ENCODE results near the gene CGB7.
"Not testable (repeated sequence)": the region's sequence is repeated elsewhere in the genome, so short reads cannot be mapped to it uniquely, and the experiment has no call there.

Gene CGB7

DNA sequence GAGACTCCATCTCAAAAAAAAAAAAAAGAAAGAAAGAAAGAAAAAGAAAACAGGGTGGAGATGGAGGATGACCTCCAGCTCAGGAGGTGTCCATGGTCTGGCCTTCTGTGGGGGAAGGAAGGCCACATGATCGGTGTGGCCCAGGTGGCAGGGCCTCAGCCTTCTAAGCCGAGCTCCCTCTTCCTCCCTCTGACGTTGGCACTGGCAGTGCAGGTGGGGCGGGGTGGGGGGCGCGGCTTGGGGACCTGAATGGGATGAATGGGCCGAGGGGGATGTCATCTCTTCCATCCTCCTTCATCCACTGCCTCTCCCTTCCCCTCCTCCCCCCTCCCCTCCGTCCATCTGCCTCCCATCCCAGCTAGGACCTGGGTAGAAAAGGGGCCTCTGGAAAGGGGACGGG is 17.8 kb downstream of the CGB7 start:
- DNase-seq: not testable (repeated sequence)

DNA sequence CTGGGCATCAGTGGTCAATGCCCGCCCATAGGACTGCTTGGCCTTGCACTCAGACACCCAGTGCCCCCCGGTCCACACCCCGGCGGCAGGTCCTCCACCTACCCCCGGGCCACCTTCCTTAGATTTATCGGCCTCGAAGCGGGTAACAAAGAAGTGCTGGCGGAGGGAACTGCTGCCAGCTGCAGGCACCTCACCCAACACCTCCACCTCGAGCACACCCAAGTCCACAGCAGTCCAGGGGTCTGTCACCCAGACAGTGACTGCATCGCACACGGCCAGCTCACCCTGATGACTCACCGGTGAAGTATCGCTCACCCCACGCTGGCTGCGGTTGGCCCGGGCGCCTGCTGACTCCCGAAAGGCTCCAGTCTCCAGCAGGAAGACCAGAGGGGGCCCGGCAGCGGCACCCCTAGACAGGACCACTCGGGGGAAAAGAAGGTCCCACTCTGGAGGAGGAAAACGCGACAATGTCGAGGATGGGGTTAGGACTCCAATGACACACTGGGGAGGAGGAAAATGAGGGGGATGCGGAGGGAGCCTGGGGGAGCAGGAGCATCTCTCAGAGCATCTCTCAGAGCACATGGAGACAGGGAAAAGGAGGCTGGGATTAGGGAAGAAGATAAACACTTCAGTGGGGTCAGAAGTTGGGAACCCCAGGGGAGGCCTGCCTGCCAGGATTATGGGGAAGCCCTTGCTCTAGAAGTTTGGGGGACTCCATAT is 18.8 kb downstream of the CGB7 start:
- not testable (repeated sequence) for DNase-seq

DNA sequence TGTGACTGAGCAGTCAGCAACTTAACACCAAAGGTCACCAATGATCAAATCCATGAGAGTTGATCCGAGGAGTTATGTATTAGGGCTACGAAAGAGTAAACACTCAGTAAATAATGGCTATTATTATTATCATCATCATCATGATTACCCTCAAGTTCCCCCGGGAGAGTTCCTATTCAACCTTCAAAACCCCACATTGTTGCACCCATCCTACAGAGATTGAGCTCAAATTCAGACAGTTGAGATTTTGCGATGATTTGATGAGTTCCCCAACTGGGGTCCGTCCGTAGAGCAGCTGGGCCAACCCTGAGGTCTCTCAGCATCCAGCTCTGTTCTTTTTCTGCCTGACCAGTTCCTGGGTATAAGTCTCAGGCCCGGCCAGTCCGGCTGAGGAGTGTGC is 19.4 kb downstream of the CGB7 start:
- DNase-seq: not testable (repeated sequence)

DNA sequence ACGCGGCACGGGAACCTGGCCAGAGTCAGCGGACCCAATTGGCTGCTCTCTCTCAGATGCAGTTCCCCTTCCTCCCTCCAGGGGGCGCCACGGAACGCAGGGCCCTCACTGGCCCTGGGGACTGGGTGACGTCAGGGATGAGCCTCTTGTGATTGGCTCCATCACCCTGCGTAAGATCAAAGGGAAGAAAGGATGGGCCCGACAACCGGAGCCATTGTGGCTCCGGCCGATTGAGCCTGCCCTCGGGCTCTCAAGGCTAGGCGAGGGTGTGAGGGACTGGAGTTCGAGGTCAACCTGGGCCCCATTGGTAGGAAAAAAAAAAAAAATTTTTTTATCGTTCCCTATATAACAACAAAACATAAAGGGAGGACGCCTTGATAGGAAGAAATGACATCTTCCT is 20.7 kb downstream of the CGB7 start, which contains the start of gene CGB1:
TSS of gene CGB1 (minus strand) at position 81 of the 400 bp plus-strand sequence. CDS start 184 bp downstream, outside the sequence.
- DNase-seq: not testable (repeated sequence)

DNA sequence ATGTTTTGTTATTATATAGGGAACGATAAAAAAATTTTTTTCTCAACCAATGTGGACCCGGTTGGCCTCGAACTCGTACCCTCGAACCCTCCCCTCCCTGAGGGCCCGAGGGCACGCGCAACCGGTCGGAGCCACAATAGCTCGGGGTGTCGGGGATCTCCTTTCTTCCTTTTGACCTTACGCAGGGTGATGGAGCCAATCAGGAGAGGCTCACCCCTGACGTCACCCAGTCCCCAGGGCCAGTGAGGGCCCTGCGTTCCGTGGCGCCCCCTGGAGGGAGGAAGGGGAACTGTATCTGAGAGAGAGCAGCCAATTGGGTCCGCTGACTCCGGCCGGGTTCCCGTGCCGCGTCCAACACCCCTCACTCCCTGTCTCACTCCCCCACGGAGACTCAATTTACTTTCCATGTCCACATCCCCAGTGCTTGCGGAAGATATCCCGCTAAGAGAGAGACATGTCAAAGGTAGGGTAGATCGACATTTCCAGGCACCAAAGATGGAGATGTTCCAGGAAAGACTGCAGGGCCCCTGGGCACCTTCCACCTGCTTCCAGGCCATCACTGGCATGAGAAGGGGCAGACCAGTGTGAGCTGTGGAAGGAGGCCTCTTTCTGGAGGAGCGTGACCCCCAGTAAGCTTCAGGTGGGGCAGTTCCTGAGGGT is 25.8 kb downstream of the CGB7 start, which contains the start of gene CGB2:
TSS of gene CGB2 (plus strand) at position 249 of the 660 bp plus-strand sequence. CDS start at position 455, 206 bp downstream.
- not testable (repeated sequence) for DNase-seq

DNA sequence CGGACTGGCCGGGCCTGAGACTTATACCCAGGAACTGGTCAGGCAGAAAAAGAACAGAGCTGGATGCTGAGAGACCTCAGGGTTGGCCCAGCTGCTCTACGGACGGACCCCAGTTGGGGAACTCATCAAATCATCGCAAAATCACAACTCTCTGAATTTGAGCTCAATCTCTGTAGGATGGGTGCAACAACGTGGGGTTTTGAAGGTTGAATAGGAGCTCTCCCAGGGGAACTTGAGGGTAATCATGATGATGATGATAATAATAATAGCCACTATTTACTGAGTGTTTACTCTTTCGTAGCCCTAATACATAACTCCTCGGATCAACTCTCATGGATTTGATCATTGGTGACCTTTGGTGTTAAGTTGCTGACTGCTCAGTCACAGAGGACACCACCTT is 27.2 kb downstream of the CGB7 start:
- not testable (repeated sequence) for DNase-seq

DNA sequence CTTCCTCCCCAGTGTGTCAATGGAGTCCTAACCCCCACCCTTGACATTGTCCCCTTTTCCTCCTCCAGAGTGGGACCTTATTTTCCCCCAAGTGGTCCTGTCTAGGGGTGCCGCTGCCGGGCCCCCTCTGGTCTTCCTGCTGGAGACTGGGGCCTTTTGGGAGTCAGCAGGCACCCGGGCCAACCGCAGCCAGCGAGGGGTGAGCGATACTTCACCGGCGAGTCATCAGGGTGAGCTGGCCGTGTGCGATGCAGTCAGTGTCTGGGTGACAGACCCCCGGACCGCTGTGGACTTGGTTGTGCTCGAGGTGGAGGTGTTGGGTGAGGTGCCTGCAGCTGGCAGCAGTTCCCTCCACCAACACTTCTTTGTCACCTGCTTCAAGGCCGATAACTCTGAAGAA is 27.8 kb downstream of the CGB7 start:
- DNase-seq: not testable (repeated sequence)

DNA sequence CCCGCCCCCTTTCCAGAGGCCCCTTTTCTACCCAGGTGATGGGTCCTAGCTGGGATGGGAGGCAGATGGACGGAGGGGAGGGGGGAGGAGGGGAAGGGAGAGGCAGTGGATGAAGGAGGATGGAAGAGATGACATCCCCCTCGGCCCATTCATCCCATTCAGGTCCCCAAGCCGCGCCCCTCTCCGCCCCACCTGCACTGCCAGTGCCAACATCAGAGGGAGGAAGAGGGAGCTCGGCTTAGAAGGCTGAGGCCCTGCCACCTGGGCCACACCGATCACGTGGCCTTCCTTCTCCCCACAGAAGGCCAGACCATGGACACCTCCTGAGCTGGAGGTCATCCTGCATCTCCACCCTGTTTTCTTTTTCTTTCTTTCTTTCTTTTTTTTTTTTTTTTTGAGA is 28.9 kb downstream of the CGB7 start:
- not testable (repeated sequence) for DNase-seq

DNA sequence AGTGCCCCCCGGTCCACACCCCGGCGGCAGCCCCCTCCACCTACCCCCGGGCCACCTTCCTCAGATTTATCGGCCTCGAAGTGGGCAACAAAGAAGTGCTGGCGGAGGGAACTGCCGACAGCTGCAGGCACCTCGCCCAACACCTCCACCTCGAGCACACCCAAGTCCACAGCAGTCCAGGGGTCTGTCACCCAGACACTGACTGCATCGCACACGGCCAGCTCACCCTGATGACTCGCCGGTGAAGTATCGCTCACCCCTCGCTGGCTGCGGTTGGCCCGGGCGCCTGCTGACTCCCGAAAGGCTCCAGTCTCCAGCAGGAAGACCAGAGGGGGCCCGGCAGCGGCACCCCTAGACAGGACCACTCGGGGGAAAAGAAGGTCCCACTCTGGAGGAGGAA is 31.9 kb downstream of the CGB7 start:
- not testable (repeated sequence) for DNase-seq

DNA sequence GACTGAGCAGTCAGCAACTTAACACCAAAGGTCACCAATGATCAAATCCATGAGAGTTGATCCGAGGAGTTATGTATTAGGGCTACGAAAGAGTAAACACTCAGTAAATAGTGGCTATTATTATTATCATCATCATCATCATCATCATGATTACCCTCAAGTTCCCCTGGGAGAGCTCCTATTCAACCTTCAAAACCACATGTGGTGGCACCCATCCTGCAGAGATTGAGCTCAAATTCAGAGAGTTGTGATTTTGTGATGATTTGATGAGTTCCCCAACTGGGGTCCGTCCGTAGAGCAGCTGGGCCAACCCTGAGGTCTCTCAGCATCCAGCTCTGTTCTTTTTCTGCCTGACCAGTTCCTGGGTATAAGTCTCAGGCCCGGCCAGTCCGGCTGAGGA is 32.5 kb downstream of the CGB7 start:
- DNase-seq: not testable (repeated sequence)

DNA sequence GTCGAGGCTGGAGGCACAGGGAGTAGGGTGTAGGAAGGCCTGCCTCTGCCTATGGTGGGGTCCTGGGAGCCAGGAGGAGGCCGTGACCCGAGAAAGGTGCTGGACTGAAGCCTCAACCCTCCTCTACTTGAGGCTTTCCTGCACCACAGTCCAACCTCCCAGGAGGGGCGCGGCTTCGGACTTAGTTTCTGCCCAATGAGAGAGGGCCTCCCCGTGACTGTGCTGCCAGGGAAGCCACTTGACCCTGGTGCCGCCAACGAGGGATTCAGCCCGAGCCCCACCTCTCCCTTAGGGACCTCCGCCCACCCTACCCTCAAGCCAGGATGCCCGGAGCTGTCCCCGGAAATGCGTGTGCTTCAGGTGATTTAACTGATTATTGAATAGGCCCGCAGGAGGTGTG is 33.3 kb downstream of the CGB7 start, which contains the start of gene CGB3:
TSS of gene CGB3 (minus strand) at position 101 of the 400 bp plus-strand sequence. CDS start 362 bp downstream, outside the sequence.
- DNase-seq: not testable (repeated sequence)

DNA sequence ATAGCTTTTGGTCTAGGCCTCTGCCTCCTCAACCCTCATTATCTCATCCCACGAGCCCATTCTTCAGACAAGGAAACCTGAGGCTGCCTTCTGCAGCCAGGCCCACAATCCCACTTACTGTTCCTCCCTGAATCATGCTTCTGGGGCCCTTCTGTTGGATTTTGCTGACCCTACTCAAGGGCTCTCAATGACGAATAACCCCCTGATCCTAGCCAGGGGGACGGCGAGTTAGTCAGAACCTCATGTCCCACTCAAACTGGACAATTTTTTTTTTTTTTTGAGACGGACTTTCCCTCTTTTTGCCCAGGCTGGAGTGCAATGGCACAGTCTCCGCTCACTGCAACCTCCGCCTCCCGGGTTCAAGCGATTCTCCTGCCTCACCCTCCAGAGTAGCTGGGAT is 35.4 kb downstream of the CGB7 start:
- DNase-seq: no peak

DNA sequence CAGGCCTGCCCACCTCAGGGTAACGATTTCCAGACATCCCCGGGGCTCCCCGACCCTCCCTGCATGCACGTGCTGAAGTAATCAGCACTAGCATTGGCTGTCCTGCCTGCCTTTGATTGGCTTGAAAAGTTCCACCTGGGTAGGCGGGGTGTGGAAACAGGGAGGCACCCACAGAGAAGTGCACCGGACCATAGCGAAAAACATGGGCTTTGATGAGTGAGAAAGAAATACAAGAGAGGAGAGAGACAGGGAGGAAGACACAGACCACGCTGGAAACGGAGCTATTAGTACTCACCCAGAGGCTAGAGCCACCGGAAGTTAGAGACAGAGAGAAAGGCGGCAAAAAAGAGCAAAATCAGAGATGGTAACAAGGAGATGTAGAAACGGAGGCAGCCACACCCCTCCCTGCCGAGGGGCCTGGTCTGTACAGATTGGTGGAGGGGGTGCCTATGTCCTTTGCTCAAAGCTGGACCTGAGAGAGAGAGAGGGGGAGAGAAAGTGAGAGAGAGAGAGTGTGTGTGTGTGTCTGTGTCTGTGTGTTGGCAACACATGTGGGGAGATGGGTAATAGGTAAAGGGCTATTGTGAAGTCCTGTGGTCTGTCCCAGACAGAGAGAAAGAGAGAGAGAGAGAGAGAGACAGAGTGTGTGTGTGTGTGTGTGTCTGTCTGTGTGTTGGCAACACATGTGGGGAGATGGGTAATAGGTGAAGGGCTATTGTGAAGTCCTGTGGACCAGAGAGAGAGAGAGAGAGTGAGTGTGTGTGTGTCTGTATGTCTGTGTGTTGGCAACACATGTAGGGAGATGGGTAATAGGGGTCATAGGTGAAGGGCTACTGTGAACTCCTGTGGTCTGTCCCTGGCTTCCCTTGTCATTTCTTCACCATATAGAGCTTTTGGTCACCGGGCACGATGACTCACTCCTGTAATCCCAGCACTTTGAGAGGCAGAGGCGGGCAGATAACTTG is 36.3 kb downstream of the CGB7 start:
- DNase-seq: no peak

DNA sequence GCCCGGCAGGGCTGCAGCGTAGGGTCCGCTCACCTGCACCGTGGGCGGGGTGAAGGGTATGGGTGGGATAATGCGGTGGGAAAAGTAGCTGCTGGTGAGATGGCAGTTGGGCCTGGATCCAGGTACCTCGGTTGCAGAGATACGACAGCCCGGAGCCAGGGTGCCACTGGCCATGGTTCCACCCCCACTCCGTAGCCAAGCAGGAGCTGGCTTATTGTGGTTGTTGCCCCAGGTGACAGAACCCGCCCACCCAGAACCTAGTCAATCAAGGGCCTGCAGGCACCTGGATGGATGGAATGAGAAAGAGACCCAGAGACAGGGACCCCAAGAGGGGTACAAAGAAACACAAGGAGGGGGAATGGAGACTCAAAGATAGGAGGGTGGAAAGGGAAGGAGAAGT is 37.2 kb downstream of the CGB7 start:
- DNase-seq: no peak

DNA sequence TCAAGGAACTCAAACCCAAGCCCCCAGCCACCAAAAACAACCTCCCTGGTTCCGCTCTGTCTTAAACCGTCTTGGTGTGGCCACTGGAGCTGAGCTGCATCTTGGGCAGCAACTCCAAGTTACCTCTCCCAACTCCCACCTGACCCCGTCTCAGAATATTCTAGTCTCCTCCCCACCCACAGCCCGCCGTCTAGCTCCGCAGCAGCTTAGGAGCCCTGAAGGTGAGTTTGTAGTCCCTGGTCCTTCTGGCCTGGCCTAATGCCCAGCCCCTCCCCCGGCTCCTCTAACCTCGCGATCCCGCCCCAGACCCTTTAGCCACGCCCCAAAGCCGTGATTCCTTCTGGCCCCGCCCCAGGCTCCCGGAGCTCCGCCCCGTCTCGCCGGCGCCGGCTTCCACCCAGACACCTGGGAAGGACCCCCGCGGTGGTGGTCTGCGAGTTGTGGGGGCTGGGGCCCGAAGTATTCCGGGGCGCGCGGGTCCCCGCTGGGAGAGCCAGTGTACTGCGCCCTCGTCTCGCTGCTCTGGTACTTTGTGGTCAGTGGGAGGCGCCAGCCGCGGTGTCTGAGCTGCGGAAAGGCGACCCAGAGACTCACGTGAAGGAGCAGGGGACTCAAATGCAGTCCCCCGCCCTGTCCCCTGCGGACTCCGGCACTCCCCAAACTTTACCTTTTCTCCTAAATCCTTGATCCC is 38.2 kb downstream of the CGB7 start:
- no peak for DNase-seq

DNA sequence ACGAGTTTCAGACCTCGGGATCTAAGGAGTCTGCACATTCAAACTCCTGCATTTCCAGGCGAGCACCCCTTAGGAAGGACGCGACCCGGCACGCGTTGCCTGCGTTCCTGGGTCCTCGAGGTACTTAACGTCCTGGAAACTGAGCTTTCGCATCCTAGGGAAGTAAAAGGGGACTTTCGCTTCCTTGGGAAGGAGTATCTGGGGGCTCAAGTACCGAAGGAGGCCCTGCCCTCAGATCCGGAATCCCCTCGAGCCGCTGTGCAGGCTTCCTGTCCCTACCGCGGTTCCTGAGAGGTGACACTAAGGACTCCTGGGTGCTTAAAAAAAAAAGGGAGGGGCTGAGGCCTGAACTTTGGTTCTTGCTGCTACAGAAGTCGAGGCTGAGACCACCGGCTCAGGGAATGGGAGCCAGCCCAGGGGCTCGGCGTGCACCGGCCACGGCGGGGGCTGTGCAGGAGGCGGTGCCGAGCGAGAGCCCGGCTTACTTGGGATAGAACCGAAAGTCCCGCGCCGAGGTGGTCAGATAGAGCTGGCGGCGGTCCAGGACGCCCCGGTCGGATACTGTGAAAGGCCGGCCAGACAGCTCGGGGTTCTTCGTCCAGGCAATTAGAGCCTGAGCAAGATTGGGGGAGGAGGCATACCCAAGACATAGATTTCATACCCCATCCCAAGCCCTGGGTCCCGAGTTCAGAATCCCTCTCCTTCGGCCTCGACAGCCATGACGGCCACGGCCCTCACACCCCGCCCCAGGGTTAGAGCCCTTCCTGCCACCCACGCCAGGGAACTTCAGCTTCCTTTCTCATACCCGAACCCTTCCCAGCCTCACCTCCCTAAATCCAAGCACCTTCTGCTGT is 38.9 kb downstream of the CGB7 start:
- not testable (repeated sequence) for DNase-seq

DNA sequence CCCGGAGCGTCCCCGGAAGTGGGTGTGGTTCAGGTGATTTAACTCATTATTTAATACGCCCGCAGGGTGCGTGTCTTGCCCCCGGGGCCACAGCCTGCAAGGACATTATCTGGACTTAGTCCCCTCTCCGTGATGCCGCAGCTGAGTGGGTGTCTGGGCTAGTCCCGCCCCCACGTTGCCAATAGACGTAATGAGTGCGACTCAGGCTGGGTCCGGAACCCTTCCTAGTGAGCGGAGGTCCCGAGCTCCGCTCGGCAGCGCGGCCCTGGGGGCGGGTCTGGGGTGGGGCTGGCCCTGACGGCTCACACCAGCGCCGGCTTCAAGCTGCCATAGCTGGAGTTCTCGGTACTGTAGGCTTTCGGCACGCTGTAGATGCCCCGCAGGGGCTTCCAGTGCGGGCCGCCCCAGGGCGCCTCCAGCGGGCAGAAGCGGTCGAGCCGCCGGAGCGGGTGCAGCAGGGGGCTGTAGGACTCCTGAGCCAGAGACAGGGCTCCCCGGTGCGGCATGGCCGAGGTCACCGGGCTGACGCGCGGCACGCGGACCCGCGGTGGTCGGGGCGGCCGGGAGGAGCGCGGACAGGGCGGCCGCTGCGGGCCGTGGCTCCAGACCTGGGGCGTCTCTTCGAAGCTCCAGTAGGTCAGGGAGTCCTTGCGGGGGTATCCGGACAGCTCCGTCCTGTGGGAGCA is 39.7 kb downstream of the CGB7 start:
- DNase-seq: no peak

DNA sequence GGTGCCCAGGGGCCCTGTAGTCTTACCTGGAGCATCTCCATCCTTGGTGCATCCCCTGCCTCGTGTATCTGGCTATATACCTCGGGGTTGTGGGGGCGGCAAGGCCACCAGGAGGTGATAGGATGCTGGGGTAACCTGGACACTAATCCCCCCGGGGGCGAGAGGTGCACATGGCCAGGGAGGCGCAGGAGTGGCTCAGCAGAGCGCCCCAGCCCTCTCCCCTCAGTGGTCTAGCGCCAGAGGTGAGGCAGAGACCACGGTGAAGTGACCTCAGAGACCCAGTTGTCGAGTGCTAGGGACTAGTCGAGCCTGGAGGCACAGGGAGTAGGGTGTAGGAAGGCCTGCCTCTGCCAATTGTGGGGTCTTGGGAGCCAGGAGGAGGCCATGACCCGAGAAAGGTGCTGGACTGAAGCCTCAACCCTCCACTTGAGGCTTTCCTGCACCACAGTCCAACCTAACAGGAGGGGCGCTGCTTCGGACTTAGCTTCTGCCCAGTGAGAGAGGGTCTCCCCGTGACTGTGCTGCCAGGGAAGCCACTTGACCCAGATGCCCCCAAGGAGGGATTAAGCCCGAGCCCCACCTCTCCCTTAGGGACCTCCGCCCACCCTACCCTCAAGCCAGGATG is 40.4 kb downstream of the CGB7 start, which contains the start of gene LHB:
TSS of gene LHB (minus strand) at position 51 of the 625 bp plus-strand sequence. CDS start at position 41, 10 bp downstream.
- DNase-seq: no peak

DNA sequence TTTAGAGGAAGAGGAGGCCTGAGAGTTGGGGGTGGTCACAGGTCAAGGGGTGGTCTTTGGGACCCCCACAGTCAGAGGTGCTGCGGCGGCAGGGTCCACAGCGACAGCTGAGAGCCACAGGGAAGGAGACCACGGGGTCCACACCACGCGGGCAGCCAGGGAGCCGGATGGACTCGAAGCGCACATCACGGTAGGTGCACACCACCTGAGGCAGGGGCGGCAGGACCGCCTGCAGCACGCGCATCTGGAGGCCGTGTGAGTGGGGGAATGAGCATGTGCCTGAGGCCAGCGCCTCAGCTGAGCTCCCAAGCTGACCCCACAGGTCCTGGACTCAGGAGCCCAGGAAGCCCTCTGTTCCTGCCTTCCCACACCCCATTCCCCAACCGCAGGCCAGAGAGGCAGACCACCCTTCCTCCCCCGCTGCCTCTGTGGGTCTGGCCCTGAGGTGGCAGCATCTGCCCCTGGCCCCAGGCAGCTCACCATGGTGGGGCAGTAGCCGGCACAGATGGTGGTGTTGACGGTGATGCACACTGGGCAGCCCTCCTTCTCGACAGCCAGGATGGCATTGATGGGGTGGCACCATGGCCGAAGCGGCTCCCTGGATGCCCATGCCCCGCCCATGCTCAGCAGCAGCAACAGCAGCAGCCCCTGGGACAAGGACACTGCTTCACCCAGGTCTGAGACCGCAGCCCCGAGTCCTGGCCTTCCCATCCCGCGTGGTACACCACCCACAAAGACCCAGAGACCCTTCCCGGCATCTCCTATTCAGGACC is 41.3 kb downstream of the CGB7 start:
- DNase-seq: no peak
